CD14-positive monocyte (primary cell): ENCODE data around the gene TMEM236. TPM values are rescaled to one million over a fixed set of nuclear protein-coding genes. Genes with fewer than 3 reads are reported as not detected.

Source experiments
- DNase-seq, 3 donors: peaks; one replicate each; pipeline ENCODE4 v3.0.0-alpha.2; 2011 to 2022
- H2AFZ ChIP-seq: 2 replicates; pipeline ENCODE4 v1.6.0; 2012; ENCODE audit warnings: mild to moderate bottlenecking, low read depth, low read length, inconsistent platforms; ENCODE audit not compliant: insufficient read depth, poor library complexity, severe bottlenecking
- H3K27ac ChIP-seq, 2 donors: 1 replicate in 1 of 2; 2 replicates in 1 of 2; pipeline ENCODE4 v1.5.1; 2012 to 2013; ENCODE audit warnings: low read length in 2 of 2, control low read depth in 1 of 2, inconsistent platforms in 1 of 2, low read depth in 1 of 2, mild to moderate bottlenecking in 1 of 2
- H3K27me3 ChIP-seq, 2 donors: one replicate each; pipeline versions ENCODE4 v1.6.0 to v1.6.1; 2011 to 2013; ENCODE audit warnings: low read length in 2 of 2; ENCODE audit not compliant: control insufficient read depth in 2 of 2, insufficient read depth in 2 of 2
- H3K36me3 ChIP-seq, 2 donors: replicated peaks in 1 of 2; 1 replicate in 1 of 2; 2 replicates in 1 of 2; pipeline versions ENCODE4 v1.5.1 to v1.6.1; 2012 to 2013; ENCODE audit warnings: low read length in 2 of 2, control low read depth in 1 of 2, inconsistent platforms in 1 of 2, mild to moderate bottlenecking in 1 of 2; ENCODE audit not compliant: insufficient read depth in 2 of 2, control insufficient read depth in 1 of 2
- H3K4me1 ChIP-seq, 2 donors: 1 replicate in 1 of 2; 2 replicates in 1 of 2; pipeline versions ENCODE4 v1.5.1 to v1.6.1; 2012 to 2013; ENCODE audit warnings: low read length in 2 of 2, control low read depth in 1 of 2, inconsistent platforms in 1 of 2, mild to moderate bottlenecking in 1 of 2, moderate library complexity in 1 of 2; ENCODE audit not compliant: insufficient read depth in 2 of 2, control insufficient read depth in 1 of 2
- H3K4me2 ChIP-seq: replicated peaks from 2 replicates; pipeline ENCODE3; 2012; ENCODE audit warnings: low read length, moderate library complexity, mild to moderate bottlenecking; ENCODE audit not compliant: poor library complexity, severe bottlenecking; ENCODE audit errors: extremely low read depth
- H3K4me3 ChIP-seq, 3 experiments: fragments of 200-600 bp in 1 of 3; sonication (generic) in 1 of 3; replicated peaks in 1 of 3; 1 replicate in 2 of 3; 2 replicates in 1 of 3; pipeline ENCODE4 v1.5.1; 2011 to 2013; ENCODE audit warnings: low read length in 3 of 3, mild to moderate bottlenecking in 3 of 3, control low read depth in 2 of 3, low read depth in 2 of 3, inconsistent platforms in 1 of 3, moderate library complexity in 1 of 3
- H3K79me2 ChIP-seq: 2 replicates; pipeline ENCODE4 v1.6.0; 2012; ENCODE audit warnings: mild to moderate bottlenecking, control low read depth, inconsistent platforms, low read length, moderate library complexity; ENCODE audit not compliant: insufficient read depth
- H3K9ac ChIP-seq: 2 replicates; pipeline ENCODE4 v1.6.0; 2017; ENCODE audit warnings: low read length, mild to moderate bottlenecking; ENCODE audit not compliant: insufficient read depth, poor library complexity, severe bottlenecking
- H3K9me3 ChIP-seq, 2 donors: replicated peaks in 1 of 2; 1 replicate in 1 of 2; 2 replicates in 1 of 2; pipeline versions ENCODE4 v1.5.1 to v1.6.1; 2012 to 2013; ENCODE audit warnings: low read length in 2 of 2, control low read depth in 1 of 2; ENCODE audit not compliant: control insufficient read depth in 1 of 2, insufficient read depth in 1 of 2
- H4K20me1 ChIP-seq: 2 replicates; pipeline ENCODE4 v1.6.0; 2012; ENCODE audit warnings: mild to moderate bottlenecking, low read length, control low read depth, moderate library complexity; ENCODE audit not compliant: insufficient read depth
- H3K27ac Mint-ChIP-seq, 7 donors: one replicate each; pipeline ENCODE4 v1.8.0; 2020; ENCODE audit warnings: mild to moderate bottlenecking in 7 of 7, mixed read lengths in 7 of 7, moderate library complexity in 6 of 7, inconsistent platforms in 2 of 7
- H3K27me3 Mint-ChIP-seq, 3 donors: one replicate each; pipeline ENCODE4 v1.8.0; 2021 to 2022; ENCODE audit warnings: low read depth in 3 of 3, mild to moderate bottlenecking in 3 of 3, mixed read lengths in 3 of 3, moderate library complexity in 3 of 3, inconsistent platforms in 1 of 3
- H3K36me3 Mint-ChIP-seq, 2 donors: one replicate each; pipeline ENCODE4 v1.8.0; 2020; ENCODE audit warnings: mixed read lengths in 2 of 2, inconsistent platforms in 1 of 2, mild to moderate bottlenecking in 1 of 2
- H3K4me1 Mint-ChIP-seq: one replicate; pipeline ENCODE4 v1.8.0; 2020; ENCODE audit warnings: mild to moderate bottlenecking, mixed read lengths
- H3K4me3 Mint-ChIP-seq, 2 donors: one replicate each; pipeline ENCODE4 v1.8.0; 2020; ENCODE audit warnings: mild to moderate bottlenecking in 2 of 2, mixed read lengths in 2 of 2, moderate library complexity in 1 of 2
- H3K9me3 Mint-ChIP-seq, 7 donors: one replicate each; pipeline ENCODE4 v1.8.0; 2020 to 2022; ENCODE audit warnings: mixed read lengths in 7 of 7, mild to moderate bottlenecking in 6 of 7, moderate library complexity in 6 of 7, inconsistent platforms in 2 of 7
- WGBS: methylation state at CpG from one replicate; pipeline ENCODE4 v1.1.5; 2013; ENCODE audit warnings: missing lambda C conversion rate; ENCODE audit not compliant: insufficient coverage; 5-methylcytosine and 5-hydroxymethylcytosine counted together
- intact Hi-C, 2 donors: fragments of 100-400 bp; cut with micrococcal nuclease; formaldehyde crosslinking; loops; one replicate each; pipeline versions ENCODE4 v1.15.0 to v1.15.1; 2023
- polyA plus RNA-seq, 3 donors: library from polyadenylated mRNA; depleted of rRNA in 1 of 3; unstranded in 2 of 3; stranded (reverse) in 1 of 3; fragments of 300-500 nt in 2 of 3; fragments of >200 nt in 1 of 3; fragmentation: Illumina TruSeq in 2 of 3; gene quantifications; 1 replicate in 2 of 3; 2 replicates in 1 of 3; pipeline ENCODE4 v1.2.3, GENCODE V29; 2012 to 2021
- TF ChIP-seq, protein P1 (sequence below): fragments of 200-600 bp; IDR thresholded peaks from one replicate; pipeline ENCODE4 v1.8.0; 2022; ENCODE audit warnings: antibody characterized with exemption, mild to moderate bottlenecking

Gene TMEM236
- polyA plus RNA-seq, 3 donors, result 0.08 TPM; not detected in 2

DNA sequence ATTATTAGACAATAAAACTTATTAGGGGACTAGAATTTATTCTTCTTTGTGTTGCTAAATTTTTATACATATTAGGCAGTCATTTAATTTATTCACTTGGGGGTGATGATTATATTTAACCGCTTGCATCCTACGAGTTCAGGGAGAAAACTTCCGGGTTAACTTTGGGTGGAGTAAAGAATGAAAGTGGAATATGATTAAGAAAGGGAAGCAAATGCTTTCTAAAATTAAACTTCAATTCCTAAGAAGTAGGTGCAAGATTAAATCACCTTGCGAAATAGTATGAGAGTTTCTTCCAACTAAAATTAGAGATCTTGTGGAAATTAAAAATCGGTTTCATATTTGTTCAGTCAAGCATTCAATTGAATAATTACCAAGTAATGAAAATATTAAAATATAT lies 90.6 kb downstream of the TMEM236 start:
- TF ChIP-seq, protein P1, sequence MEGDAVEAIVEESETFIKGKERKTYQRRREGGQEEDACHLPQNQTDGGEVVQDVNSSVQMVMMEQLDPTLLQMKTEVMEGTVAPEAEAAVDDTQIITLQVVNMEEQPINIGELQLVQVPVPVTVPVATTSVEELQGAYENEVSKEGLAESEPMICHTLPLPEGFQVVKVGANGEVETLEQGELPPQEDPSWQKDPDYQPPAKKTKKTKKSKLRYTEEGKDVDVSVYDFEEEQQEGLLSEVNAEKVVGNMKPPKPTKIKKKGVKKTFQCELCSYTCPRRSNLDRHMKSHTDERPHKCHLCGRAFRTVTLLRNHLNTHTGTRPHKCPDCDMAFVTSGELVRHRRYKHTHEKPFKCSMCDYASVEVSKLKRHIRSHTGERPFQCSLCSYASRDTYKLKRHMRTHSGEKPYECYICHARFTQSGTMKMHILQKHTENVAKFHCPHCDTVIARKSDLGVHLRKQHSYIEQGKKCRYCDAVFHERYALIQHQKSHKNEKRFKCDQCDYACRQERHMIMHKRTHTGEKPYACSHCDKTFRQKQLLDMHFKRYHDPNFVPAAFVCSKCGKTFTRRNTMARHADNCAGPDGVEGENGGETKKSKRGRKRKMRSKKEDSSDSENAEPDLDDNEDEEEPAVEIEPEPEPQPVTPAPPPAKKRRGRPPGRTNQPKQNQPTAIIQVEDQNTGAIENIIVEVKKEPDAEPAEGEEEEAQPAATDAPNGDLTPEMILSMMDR, result no peak
- no CpG with 5 or more reads among the region's 5 CpGs for WGBS
- no peaks in the 10 kb centered on the region for H3K27me3 ChIP-seq

DNA sequence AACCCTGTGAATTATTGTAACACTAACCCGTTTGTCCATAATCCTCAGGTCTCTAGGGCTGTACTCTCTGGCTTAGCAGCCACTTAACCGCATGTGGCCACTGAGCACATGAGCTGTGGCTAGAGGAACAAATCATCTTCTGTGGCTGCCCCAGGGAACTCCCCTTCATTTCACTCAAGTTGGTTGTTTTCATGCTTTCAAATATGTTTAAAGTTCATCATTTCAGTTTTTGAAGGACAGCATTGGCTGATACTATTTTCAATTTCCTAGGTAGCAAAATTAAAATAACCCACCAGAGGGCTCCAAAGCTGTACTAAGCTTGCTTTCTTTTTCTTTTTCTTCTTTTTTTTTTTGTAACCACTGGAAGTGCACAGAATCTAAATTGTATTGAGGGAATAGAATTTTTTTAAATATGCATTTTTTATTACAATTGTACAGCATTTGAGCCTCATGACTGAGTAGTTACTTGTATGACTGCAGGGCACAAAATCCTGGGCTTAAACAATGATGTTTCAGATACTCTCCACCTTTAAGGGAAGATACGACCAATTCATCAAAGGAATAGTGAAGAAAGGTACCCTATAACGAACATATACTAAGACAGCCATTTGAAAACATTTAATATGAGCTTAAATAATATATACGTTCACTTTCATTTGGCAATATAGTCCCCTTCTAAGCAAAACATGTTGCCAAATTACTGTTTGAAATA lies 95.7 kb downstream of the TMEM236 start:
- Histone ChIP-seq H3K36me3 (no peaks in the 10 kb centered on the region), H3K9ac (no peak overlapping the region), H3K4me3 (no peak overlapping the region), H3K9me3 (no peaks in the 10 kb centered on the region), H2AFZ (no peak overlapping the region), H3K79me2 (no peaks in the 10 kb centered on the region), H3K4me1 (peaks cover 11 to 28% of the 10 kb centered on the region in 2 donors), H3K4me2 (no peak overlapping the region), H3K27ac (no peak overlapping the region), H4K20me1 (no peaks in the 10 kb centered on the region), H3K27me3 (no peaks in the 10 kb centered on the region)
- TF ChIP-seq, protein P1, result peak; percentile 70
- Mint-ChIP-seq H3K27me3 (no peaks in the 10 kb centered on the region), H3K27ac (no peak overlapping the region), H3K4me1 (peaks cover 24% of the 10 kb centered on the region), H3K9me3 (no peaks in the 10 kb centered on the region), H3K36me3 (no peaks in the 10 kb centered on the region), H3K4me3 (no peak overlapping the region)
- intact Hi-C loops, result no loop called here
- no peak for DNase-seq
- 91% methylated on average over 2 of the region's 5 CpGs for WGBS

More for the DNA sequence above, 90.6 kb downstream of the TMEM236 start:
- intact Hi-C loops, result no loop called here
- Histone ChIP-seq H3K4me1 (peaks cover 30 to 55% of the 10 kb centered on the region in 2 donors), H2AFZ (no peak overlapping the region), H3K36me3 (no peaks in the 10 kb centered on the region), H3K9ac (no peak overlapping the region), H3K9me3 (no peaks in the 10 kb centered on the region), H3K27ac (peak overlapping the region in 1 of 2 donors; percentile 34), H3K4me2 (peak overlapping the region; percentile 40), H4K20me1 (no peaks in the 10 kb centered on the region), H3K4me3 (peak overlapping the region in 1 of 3 experiments; percentile 22), H3K79me2 (no peaks in the 10 kb centered on the region)
- no peaks in the 10 kb centered on the region for H3K36me3 Mint-ChIP-seq
- peak overlapping the region in 1 of 7 donors; percentile 70 for H3K27ac Mint-ChIP-seq
- H3K27me3 Mint-ChIP-seq, result no peaks in the 10 kb centered on the region
- H3K9me3 Mint-ChIP-seq, result no peaks in the 10 kb centered on the region
- peak in 1 of 3 donors; percentile 8 for DNase-seq
- no peak overlapping the region for H3K4me3 Mint-ChIP-seq
- H3K4me1 Mint-ChIP-seq, result peaks cover 39% of the 10 kb centered on the region
